Myocyte (in vitro differentiated cells): ENCODE measurements around the gene GALNT13. TPM values are rescaled to one million over a fixed set of nuclear protein-coding genes. Genes with fewer than 3 reads are reported as not detected.
"Not testable (repeated sequence)": the region's sequence is repeated elsewhere in the genome, so short reads cannot be mapped to it uniquely, and the experiment has no call there.

Experiments used
- DNase-seq: peaks from one replicate; pipeline ENCODE4 v3.0.0-alpha.2; 2012; ENCODE audit warnings: low read depth
- total RNA-seq: library from RNA; depleted of rRNA; stranded (reverse); fragments of >200 nt; gene quantifications from 2 replicates; pipeline ENCODE4 v1.2.3, GENCODE V29; 2014

Gene GALNT13
- total RNA-seq, 1 donor from 2014 or later = 2.2 TPM

- DNase-seq = no peak
Observed at GRCh38 chr2:154470376-154470775, 598.7 kb downstream of the GALNT13 start.

DNA sequence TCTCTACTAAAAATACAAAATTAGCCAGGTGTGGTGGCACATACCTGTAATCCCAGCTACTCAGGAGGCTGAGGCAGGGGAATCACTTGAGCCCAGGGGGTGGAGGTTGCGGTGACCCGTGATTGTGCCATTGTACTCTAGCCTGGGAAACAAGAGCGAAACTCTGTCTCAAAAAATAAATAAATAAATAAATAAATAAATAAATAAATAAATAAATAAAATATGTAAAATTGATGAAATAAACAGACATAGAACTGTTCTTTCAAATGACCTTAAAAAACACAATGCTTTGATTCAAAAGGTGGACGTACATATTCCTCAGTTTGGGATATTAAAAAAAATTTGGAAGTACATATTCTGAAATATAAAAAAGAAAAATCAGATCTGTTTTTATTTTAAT, 599.8 kb downstream of the GALNT13 start:
- not testable (repeated sequence) for DNase-seq

DNA sequence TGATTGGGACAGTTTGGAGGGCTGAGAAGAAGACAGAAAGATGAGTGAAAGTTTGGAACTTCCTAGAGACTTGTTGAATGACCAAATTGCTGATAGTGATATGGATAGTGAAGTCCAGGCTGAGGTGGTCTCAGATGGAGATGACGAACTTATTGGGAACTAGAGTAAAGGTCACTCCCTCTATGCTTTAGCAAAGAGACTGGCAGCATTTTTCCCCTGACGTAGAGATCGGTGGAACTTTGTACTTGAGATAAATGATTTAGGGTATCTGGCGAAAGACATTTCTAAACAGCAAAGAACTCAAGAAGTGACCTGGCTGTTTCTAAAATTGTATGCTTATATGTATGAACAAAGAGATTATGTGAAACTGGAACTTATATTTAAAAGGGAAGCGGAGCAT, 605.6 kb downstream of the GALNT13 start:
- DNase-seq = no peak

GRCh38 chr2:154480521-154480920, 608.8 kb downstream of the GALNT13 start:
- DNase-seq = no peak

- no peak for DNase-seq
Observed at GRCh38 chr2:154481336-154481735, 609.6 kb downstream of the GALNT13 start.

DNA sequence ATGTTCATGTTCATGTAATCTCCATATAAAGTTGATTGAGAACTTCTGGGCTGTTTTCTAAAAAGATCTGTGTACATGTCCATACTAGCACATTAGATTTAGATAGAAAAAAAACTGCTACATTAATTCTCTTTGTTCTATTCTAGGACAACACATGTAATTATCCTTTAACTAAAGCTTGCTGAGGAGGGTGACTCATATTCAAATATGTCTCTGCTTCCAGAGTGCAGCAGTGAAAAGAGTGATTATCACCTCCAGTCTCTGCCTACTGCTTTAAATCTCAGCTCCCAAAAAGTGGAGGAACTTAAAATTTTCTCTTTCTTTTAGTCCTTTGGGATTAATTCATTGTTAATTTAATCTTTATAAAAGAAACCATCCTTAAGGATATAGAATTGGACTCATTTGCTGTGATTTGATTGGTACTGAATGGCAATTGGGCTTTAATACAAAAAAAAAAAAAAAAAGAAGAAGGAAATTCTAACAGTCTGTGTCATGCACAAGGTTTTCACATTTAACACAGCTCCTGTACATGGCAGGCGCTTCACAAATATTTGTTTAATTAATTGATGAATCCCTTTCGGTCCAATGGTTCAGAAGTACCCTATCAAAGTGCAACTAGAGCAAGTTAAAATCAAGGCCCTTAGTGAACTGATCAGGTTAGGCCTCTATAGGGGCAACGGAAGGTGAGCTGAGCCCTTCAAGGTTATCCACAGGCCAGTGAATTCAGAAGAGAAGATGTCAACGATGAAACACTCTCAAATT, 612.8 kb downstream of the GALNT13 start:
- peak; percentile 20 for DNase-seq

DNA sequence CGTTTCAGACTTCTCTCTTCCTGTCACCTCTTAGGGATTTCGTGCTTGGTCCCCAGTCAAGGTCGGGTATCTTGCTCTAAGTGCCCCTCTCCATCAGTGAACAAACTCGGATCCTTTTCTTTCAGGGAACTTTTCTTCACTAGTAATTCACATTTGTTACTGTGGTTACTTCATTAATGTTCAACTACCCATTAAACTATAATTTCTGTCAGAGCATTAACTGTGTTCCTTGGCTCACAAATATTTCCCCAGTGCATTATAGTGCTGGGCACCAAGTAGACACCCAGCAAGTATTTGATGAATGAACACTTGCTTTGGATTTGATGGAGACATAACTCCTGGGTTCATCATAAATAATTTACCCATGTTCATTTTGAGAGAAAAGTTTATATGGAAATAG, 617.1 kb downstream of the GALNT13 start:
- DNase-seq = no peak

GRCh38 chr2:154489266-154489858, 617.6 kb downstream of the GALNT13 start:
- DNase-seq = no peak

DNA sequence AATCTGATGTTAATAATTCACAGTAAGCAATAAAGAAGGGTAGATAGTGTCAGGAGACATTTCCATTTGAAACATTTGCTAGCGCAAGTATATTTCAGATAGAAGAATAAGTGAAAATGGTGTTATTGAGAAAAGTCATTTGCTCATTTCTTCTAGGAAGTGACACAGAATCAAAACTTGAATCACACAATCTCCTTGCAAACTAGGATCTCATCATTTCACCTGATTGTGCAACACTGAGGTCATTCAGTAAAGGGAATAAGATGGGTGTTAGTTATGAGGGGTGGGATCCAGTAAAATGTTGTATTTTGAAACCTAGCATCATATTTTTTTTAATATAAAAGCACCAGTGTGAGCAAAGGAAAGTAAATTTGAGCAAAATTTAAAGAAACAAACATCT, 618.8 kb downstream of the GALNT13 start:
- no peak for DNase-seq

DNA sequence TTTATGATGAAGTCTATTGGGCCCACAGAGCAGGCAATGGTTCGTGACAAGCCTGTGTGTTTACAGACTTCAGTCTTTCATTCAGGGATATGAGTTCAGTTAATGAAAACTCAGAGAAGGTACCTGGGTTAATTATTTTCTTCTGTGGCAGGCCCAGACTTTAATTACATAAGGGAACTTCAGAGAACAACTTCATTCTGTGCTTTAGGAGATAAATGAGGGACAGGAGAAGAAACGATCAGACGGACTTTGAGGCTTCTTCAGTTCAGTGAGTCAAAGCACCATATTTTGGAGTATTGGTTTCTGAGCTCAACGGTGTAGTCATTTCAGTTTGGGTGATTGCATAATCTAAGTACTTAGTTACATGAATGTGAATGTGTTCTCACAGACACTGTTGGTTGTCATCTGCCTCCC, 623.7 kb downstream of the GALNT13 start:
- no peak for DNase-seq

- peak; percentile 9 for DNase-seq
Observed at GRCh38 chr2:154497019-154497418, 625.3 kb downstream of the GALNT13 start.
